Transverse colon (tissue), 4 donors: ENCODE data around the gene ADGRF3.

ENCODE experiments used
- CTCF ChIP-seq, 5 experiments: fragments of 200-600 bp in 3 of 5; fragments of 450-650 bp in 2 of 5; sonication (generic) in 3 of 5; IDR thresholded peaks; 1 replicate in 2 of 5; 2 replicates in 3 of 5; pipeline ENCODE4 v1.5.1; 2016 to 2017; ENCODE audit warnings: antibody characterized with exemption in 5 of 5, inconsistent platforms in 3 of 5, mild to moderate bottlenecking in 2 of 5, moderate library complexity in 1 of 5
- EP300 ChIP-seq: sonication (generic); formaldehyde crosslinking; IDR thresholded peaks from one replicate; pipeline ENCODE4 v1.6.1; 2017; ENCODE audit warnings: antibody characterized with exemption, low read depth
- POLR2A ChIP-seq: fragments of 450-650 bp; IDR thresholded peaks from one replicate; pipeline ENCODE4 v1.6.1; 2016; ENCODE audit warnings: antibody characterized with exemption, mild to moderate bottlenecking, moderate library complexity
- POLR2AphosphoS5 ChIP-seq, 3 donors: sonication (generic); formaldehyde crosslinking; IDR thresholded peaks; one replicate each; pipeline ENCODE4 v1.6.1; 2016; ENCODE audit warnings: antibody characterized with exemption in 3 of 3

- TF ChIP-seq CTCF (IDR thresholded peaks at IDR 0.05) = no peak
- no peak for TF ChIP-seq POLR2A
- no peak for TF ChIP-seq POLR2AphosphoS5 (IDR thresholded peaks at IDR 0.05)
- TF ChIP-seq EP300 = no peak
Measured at GRCh38 chr2:26326514-26326913, 20.1 kb downstream of the ADGRF3 start.
